ENCODE data around the gene GLT1D1. TPM values are rescaled to one million over a fixed set of nuclear protein-coding genes. Genes with fewer than 3 reads are reported as not detected.

GLT1D1 gene
- total and polyA plus RNA-seq, 12 donors = 0.07 to 3.3 (median 0.66) TPM; not detected in 1

- intact Hi-C loops (cut with DNase I) = no loop called here
- TF ChIP-seq, protein P1, sequence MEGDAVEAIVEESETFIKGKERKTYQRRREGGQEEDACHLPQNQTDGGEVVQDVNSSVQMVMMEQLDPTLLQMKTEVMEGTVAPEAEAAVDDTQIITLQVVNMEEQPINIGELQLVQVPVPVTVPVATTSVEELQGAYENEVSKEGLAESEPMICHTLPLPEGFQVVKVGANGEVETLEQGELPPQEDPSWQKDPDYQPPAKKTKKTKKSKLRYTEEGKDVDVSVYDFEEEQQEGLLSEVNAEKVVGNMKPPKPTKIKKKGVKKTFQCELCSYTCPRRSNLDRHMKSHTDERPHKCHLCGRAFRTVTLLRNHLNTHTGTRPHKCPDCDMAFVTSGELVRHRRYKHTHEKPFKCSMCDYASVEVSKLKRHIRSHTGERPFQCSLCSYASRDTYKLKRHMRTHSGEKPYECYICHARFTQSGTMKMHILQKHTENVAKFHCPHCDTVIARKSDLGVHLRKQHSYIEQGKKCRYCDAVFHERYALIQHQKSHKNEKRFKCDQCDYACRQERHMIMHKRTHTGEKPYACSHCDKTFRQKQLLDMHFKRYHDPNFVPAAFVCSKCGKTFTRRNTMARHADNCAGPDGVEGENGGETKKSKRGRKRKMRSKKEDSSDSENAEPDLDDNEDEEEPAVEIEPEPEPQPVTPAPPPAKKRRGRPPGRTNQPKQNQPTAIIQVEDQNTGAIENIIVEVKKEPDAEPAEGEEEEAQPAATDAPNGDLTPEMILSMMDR (IDR thresholded peaks at IDR 0.05) = no peak
- DNase-seq = no peak
- no peaks in the 10 kb centered on the region for H3K9me3 ChIP-seq
- H3K4me3 ChIP-seq = no peak overlapping the region
- no peaks in the 10 kb centered on the region for H3K36me3 ChIP-seq
- H3K27me3 ChIP-seq = peaks cover 0 to under 1% (median 0%) of the 10 kb centered on the region in 7 donors
- no peak for ATAC-seq
- no peaks in the 10 kb centered on the region for H3K4me1 ChIP-seq
- no peak overlapping the region for H3K27ac ChIP-seq
- 80 to 84% methylated on average over 12 of the region's 12 CpGs for WGBS, 2 donors
These were observed 75.1 kb downstream of the GLT1D1 start for GRCh38 chr12:128928361-128928760.

DNA sequence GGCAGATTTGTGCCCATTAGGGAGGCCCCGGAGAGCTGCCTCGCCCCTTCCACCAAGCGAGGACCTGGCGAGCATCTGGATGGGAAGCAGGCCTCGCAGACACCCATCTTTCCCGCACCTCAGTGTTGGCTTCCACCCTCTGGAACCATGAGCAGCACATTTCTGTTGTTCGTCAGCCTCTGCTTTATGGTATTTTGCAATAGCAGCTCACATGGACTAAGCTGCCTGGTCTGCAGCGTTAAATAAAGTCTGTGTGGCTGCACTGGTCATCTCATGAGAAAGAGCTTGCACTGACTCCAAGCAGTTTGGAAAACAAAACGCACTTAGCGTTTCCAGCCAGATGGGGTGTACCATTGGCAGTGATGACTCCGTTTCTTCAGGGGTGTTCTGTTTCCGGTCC lies 75.8 kb downstream of the GLT1D1 start:
- Histone ChIP-seq H3K27me3 (peaks cover 0 to 3% (median 0%) of the 10 kb centered on the region in 7 donors), H3K27ac (no peak overlapping the region), H3K9me3 (no peaks in the 10 kb centered on the region), H3K4me3 (no peak overlapping the region), H3K36me3 (no peaks in the 10 kb centered on the region), H3K4me1 (no peaks in the 10 kb centered on the region)
- intact Hi-C loops (cut with DNase I) = no loop called here
- WGBS, 2 donors = 85 to 91% methylated on average over 12 of the region's 12 CpGs
- DNase-seq (no peak), ATAC-seq (no peak)
- TF ChIP-seq, protein P1 (IDR thresholded peaks at IDR 0.05) = no peak

DNA sequence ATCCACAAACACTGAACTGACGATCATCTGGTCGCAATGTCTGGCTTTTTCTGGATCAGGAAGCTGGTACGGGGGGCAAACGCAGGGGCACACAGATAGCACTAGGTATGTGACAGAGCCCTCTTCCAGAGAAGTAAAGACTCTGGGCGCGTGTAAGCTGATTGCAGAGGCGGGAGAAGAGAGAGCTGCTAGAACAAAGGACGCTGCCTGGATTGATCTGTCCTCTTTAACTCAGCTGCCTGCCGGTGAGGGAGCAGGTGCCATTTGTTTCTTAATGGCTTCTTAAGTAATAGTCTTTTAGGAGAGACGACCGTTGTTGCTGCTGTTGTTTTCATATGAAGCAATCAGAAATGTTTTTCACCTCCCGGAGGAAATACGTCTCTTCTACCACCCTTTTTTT lies 77.3 kb downstream of the GLT1D1 start:
- WGBS, 2 donors = 63 to 68% methylated on average over 13 of the region's 13 CpGs

DNA sequence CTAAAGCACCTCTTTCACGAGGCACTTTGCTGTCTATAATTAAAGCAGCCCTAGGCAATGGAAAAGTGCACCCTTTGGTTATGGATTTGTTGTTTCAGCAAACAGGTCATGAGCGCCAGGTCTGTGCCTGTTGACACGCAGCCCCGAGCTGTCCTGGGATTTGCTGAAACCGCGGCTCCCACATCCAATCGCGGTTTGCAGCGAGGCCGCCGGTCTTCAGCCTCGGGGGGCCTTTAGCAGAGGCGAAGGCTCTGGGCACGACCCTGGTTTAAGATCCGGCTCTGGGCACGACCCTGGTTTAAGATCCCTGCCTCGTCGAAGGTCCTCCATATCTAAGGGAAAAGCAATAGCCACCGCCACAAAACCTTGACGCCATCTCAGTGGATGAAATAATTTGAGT lies 79.2 kb downstream of the GLT1D1 start:
- Histone ChIP-seq H3K4me1 (no peaks in the 10 kb centered on the region), H3K36me3 (no peaks in the 10 kb centered on the region), H3K27me3 (peaks cover 0 to 9% (median 0%) of the 10 kb centered on the region in 7 donors), H3K4me3 (no peak overlapping the region), H3K9me3 (no peaks in the 10 kb centered on the region), H3K27ac (no peak overlapping the region)
- TF ChIP-seq, protein P1 (IDR thresholded peaks at IDR 0.05) = no peak
- 74 to 81% methylated on average over 20 of the region's 20 CpGs for WGBS, 2 donors
- intact Hi-C loops (cut with DNase I) = no loop called here
- ATAC-seq (no peak), DNase-seq (no peak)

More for the DNA sequence above, 77.3 kb downstream of the GLT1D1 start:
- Histone ChIP-seq H3K4me1 (no peaks in the 10 kb centered on the region), H3K27ac (no peak overlapping the region), H3K36me3 (no peaks in the 10 kb centered on the region), H3K27me3 (peaks cover 0 to 9% (median 0%) of the 10 kb centered on the region in 7 donors), H3K4me3 (no peak overlapping the region), H3K9me3 (no peaks in the 10 kb centered on the region)
- TF ChIP-seq, protein P1 (IDR thresholded peaks at IDR 0.05) = no peak
- DNase-seq = no peak
- ATAC-seq = no peak
- intact Hi-C loops (cut with DNase I) = no loop called here

Measured in heart right ventricle (tissue), 16 donors.